Prostate gland (tissue), 2 donors: ENCODE measurements around the gene MIPOL1. TPM values are rescaled to one million over a fixed set of nuclear protein-coding genes. Genes with fewer than 3 reads are reported as not detected.
A peak's percentile ranks its signal among the peaks of the same experiment; 100 is the strongest.

Experiments
- DNase-seq: peaks from one replicate; pipeline ENCODE4 v3.0.0-alpha.2; 2019; ENCODE audit warnings: low spot score
- H3K27ac ChIP-seq, 2 donors: fragments of 200-600 bp; sonication (generic); 2 replicates each; pipeline ENCODE4 v1.5.1; 2017 to 2019
- H3K27me3 ChIP-seq: fragments of 200-600 bp; sonication (generic); replicated peaks from 2 replicates; pipeline ENCODE4 v1.5.1; 2019; ENCODE audit not compliant: insufficient read depth
- H3K36me3 ChIP-seq, 2 donors: fragments of 200-600 bp; sonication (generic); 1 replicate in 1 of 2; 2 replicates in 1 of 2; pipeline versions ENCODE4 v1.5.1 to v1.8.1; 2017 to 2019
- H3K4me1 ChIP-seq: fragments of 200-600 bp; sonication (generic); replicated peaks from 2 replicates; pipeline ENCODE4 v1.5.1; 2019
- H3K4me3 ChIP-seq, 2 donors: fragments of 200-600 bp; sonication (generic); 2 replicates each; pipeline ENCODE4 v1.5.1; 2017 to 2019
- H3K9me3 ChIP-seq: fragments of 200-600 bp; sonication (generic); 2 replicates; pipeline ENCODE4 v1.5.1; 2017
- POLR2A ChIP-seq: fragments of 450-650 bp; IDR thresholded peaks from one replicate; pipeline ENCODE4 v1.6.1; 2016; ENCODE audit warnings: antibody characterized with exemption, mild to moderate bottlenecking
- POLR2AphosphoS5 ChIP-seq: sonication (generic); formaldehyde crosslinking; IDR thresholded peaks from one replicate; pipeline ENCODE4 v1.6.1; 2017; ENCODE audit warnings: antibody characterized with exemption
- WGBS: methylation state at CpG from one replicate; pipeline ENCODE4 v1.1.5; 2018; 5-methylcytosine and 5-hydroxymethylcytosine counted together
- intact Hi-C: fragments of 100-400 bp; cut with DNase I; formaldehyde crosslinking; loops from one replicate; pipeline ENCODE4 v1.14.2; 2022
- total RNA-seq, 2 donors: library from RNA; depleted of rRNA; stranded (reverse); fragments of >200 nt; gene quantifications; one replicate each; pipeline ENCODE4 v1.1.0, GENCODE V29; 2016
- TF ChIP-seq, protein P1 (sequence below), 4 experiments: fragments of 200-600 bp in 2 of 4; fragments of 450-650 bp in 2 of 4; sonication (generic) in 2 of 4; IDR thresholded peaks; 1 replicate in 3 of 4; 2 replicates in 1 of 4; pipeline ENCODE4 v1.5.1; 2016 to 2019; ENCODE audit warnings: antibody characterized with exemption in 4 of 4, mild to moderate bottlenecking in 2 of 4, moderate library complexity in 2 of 4

MIPOL1 gene
- total RNA-seq, 2 donors from 2014 or later, result 14.4 to 31.4 TPM

DNA sequence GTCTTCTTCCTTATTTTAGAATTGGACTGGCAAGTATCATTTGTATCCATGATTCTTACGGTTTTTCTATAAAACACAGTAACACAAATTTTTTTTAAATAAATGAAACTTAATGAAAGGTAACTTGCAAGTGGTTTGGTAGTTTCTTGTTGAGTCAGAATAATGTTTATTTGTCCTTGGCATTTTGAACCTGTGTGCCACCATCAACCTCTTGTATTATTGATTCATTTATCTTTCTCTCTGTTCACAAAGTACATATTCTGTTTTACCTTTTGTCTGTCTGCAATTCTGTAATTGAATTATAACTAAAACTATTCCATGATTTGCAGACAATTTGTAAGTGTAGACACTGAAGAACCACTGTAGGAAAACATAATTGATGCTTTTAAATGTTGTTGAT, 54.7 kb downstream of the MIPOL1 start:
- H3K27me3 ChIP-seq, result no peaks in the 10 kb centered on the region
- intact Hi-C loops, result no loop called here
- TF ChIP-seq POLR2A, result no peak
- TF ChIP-seq POLR2AphosphoS5, result no peak
- TF ChIP-seq, protein P1, sequence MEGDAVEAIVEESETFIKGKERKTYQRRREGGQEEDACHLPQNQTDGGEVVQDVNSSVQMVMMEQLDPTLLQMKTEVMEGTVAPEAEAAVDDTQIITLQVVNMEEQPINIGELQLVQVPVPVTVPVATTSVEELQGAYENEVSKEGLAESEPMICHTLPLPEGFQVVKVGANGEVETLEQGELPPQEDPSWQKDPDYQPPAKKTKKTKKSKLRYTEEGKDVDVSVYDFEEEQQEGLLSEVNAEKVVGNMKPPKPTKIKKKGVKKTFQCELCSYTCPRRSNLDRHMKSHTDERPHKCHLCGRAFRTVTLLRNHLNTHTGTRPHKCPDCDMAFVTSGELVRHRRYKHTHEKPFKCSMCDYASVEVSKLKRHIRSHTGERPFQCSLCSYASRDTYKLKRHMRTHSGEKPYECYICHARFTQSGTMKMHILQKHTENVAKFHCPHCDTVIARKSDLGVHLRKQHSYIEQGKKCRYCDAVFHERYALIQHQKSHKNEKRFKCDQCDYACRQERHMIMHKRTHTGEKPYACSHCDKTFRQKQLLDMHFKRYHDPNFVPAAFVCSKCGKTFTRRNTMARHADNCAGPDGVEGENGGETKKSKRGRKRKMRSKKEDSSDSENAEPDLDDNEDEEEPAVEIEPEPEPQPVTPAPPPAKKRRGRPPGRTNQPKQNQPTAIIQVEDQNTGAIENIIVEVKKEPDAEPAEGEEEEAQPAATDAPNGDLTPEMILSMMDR (IDR thresholded peaks at IDR 0.05), result no peak
- peak overlapping the region; percentile 24 to 40 for H3K27ac ChIP-seq
- 84% methylated on average over 1 of the region's 1 CpG for WGBS
- H3K4me3 ChIP-seq, result no peak overlapping the region
- no peaks in the 10 kb centered on the region for H3K36me3 ChIP-seq
- no peaks in the 10 kb centered on the region for H3K4me1 ChIP-seq
- no peak for DNase-seq
- H3K9me3 ChIP-seq, result no peaks in the 10 kb centered on the region

- intact Hi-C loops, result no loop called here
- Histone ChIP-seq H3K9me3 (no peaks in the 10 kb centered on the region), H3K27me3 (no peaks in the 10 kb centered on the region), H3K4me1 (no peaks in the 10 kb centered on the region), H3K36me3 (no peaks in the 10 kb centered on the region), H3K4me3 (no peak overlapping the region), H3K27ac (no peak overlapping the region)
- WGBS, result 67% methylated on average over 1 of the region's 1 CpG
- DNase-seq, result no peak
- TF ChIP-seq, protein P1 (IDR thresholded peaks at IDR 0.05), result no peak
- TF ChIP-seq POLR2A, result no peak
- TF ChIP-seq POLR2AphosphoS5, result no peak
These were observed 56.2 kb downstream of the MIPOL1 start for GRCh38 chr14:37253905-37254304.

DNA sequence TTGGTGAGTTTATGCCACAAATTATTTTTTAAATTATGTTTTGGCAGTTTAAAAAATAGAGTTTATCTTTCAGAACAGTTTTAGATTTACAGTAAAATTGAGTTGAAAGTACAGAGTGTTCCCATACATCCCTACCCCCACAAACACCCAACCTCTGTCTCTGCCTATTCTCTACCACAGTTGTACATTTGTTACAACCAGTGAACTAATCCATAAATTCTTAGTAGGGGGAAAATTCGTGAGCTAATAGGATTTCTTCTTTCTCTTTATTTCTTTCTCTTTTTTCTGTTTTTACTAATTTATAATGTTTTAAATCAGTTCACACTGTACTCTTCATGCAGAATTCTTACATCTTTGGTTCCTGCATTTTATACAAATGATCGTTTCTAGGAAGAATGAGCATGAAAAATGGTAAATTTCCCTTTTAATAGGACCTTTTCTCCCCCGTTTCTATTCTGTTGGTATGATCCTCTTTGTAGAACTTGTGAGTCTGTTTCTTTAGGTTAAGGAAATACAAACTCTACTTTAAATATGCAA, 56.7 kb downstream of the MIPOL1 start:
- intact Hi-C loops, result no loop called here
- WGBS, result 85% methylated on average over 3 of the region's 3 CpGs
- TF ChIP-seq POLR2A (no peak), POLR2AphosphoS5 (no peak)
- TF ChIP-seq, protein P1 (IDR thresholded peaks at IDR 0.05), result no peak

GRCh38 chr14:37257501-37258070, 59.8 kb downstream of the MIPOL1 start:
- intact Hi-C loops, result no loop called here
- WGBS, result 64% methylated on average over 5 of the region's 5 CpGs

More for the DNA sequence above, 56.7 kb downstream of the MIPOL1 start:
- Histone ChIP-seq H3K27me3 (no peaks in the 10 kb centered on the region), H3K4me1 (no peaks in the 10 kb centered on the region), H3K36me3 (no peaks in the 10 kb centered on the region), H3K9me3 (no peaks in the 10 kb centered on the region), H3K4me3 (no peak overlapping the region), H3K27ac (no peak overlapping the region)
- DNase-seq, result no peak

More at GRCh38 chr14:37257501-37258070, 59.8 kb downstream of the MIPOL1 start:
- Histone ChIP-seq H3K4me1 (no peaks in the 10 kb centered on the region), H3K4me3 (no peak overlapping the region), H3K27ac (no peak overlapping the region), H3K36me3 (no peaks in the 10 kb centered on the region), H3K9me3 (no peaks in the 10 kb centered on the region), H3K27me3 (no peaks in the 10 kb centered on the region)
- TF ChIP-seq, protein P1 (IDR thresholded peaks at IDR 0.05), result no peak
- TF ChIP-seq POLR2AphosphoS5, result no peak
- TF ChIP-seq POLR2A, result no peak
- no peak for DNase-seq
